MM.1S (cell line): ENCODE data around the gene EIF4B.

Source experiments
- DNase-seq: peaks from one replicate; pipeline ENCODE4 v3.0.0-alpha.2; 2015
- H2AFZ ChIP-seq: fragments of 300-600 bp; sonication (generic); 2 replicates; pipeline ENCODE4 v1.6.0; 2016; ENCODE audit warnings: antibody characterized with exemption, low read length
- H3F3A ChIP-seq: fragments of 300-600 bp; sonication (generic); 2 replicates; pipeline ENCODE4 v1.6.1; 2016; ENCODE audit warnings: mild to moderate bottlenecking, antibody characterized with exemption, low read length, moderate library complexity, mixed read lengths; ENCODE audit not compliant: insufficient read depth
- H3K27ac ChIP-seq: fragments of 300-600 bp; sonication (generic); 2 replicates; pipeline ENCODE4 v1.5.1; 2016; ENCODE audit warnings: mild to moderate bottlenecking, low read length
- H3K27me3 ChIP-seq: fragments of 300-600 bp; sonication (generic); replicated peaks from 2 replicates; pipeline ENCODE4 v1.6.0; 2016; ENCODE audit warnings: low read length; ENCODE audit not compliant: insufficient read depth
- H3K36me3 ChIP-seq: fragments of 300-600 bp; sonication (generic); replicated peaks from 2 replicates; pipeline ENCODE4 v1.6.1; 2016; ENCODE audit warnings: mild to moderate bottlenecking, low read length, mixed read lengths; ENCODE audit not compliant: insufficient read depth
- H3K4me1 ChIP-seq: fragments of 300-600 bp; sonication (generic); 2 replicates; pipeline ENCODE4 v1.6.1; 2016; ENCODE audit warnings: low read length, mixed read lengths
- H3K4me2 ChIP-seq: fragments of 300-600 bp; sonication (generic); 2 replicates; pipeline ENCODE4 v1.6.0; 2016; ENCODE audit warnings: low read depth, low read length
- H3K4me3 ChIP-seq: fragments of 300-600 bp; sonication (generic); 2 replicates; pipeline ENCODE4 v1.5.1; 2016; ENCODE audit warnings: low read length, mixed read lengths
- H3K79me2 ChIP-seq: fragments of 300-600 bp; sonication (generic); 2 replicates; pipeline ENCODE4 v1.6.1; 2016; ENCODE audit warnings: mixed run types, low read length, mixed read lengths
- H3K9ac ChIP-seq: fragments of 300-600 bp; sonication (generic); 2 replicates; pipeline ENCODE4 v1.6.1; 2016; ENCODE audit warnings: low read length, mixed read lengths
- H3K9me2 ChIP-seq: fragments of 300-600 bp; sonication (generic); replicated peaks from 2 replicates; pipeline ENCODE4 v1.6.1; 2016; ENCODE audit warnings: mild to moderate bottlenecking, low read length, mixed read lengths; ENCODE audit not compliant: insufficient read depth
- H3K9me3 ChIP-seq: fragments of 300-600 bp; sonication (generic); replicated peaks from 2 replicates; pipeline ENCODE4 v1.6.1; 2016; ENCODE audit warnings: mild to moderate bottlenecking, low read length, mixed read lengths; ENCODE audit not compliant: insufficient read depth
- H4K20me1 ChIP-seq: fragments of 300-600 bp; sonication (generic); 2 replicates; pipeline ENCODE4 v1.6.1; 2016; ENCODE audit warnings: mild to moderate bottlenecking, low read length, moderate library complexity, mixed read lengths; ENCODE audit not compliant: insufficient read depth
- EZH2 ChIP-seq: fragments of 300-600 bp; sonication (generic); optimal IDR thresholded peaks from 2 replicates; pipeline ENCODE3; 2017; ENCODE audit warnings: low read depth, mild to moderate bottlenecking, antibody characterized with exemption, low read length, mixed read lengths
- EZH2phosphoT487 ChIP-seq: fragments of 300-600 bp; sonication (generic); IDR thresholded peaks from 2 replicates; pipeline ENCODE4 v1.6.1; 2018; ENCODE audit warnings: antibody characterized with exemption, low read length
- TF ChIP-seq, protein P1 (sequence below): fragments of 300-600 bp; sonication (generic); IDR thresholded peaks from 2 replicates; pipeline ENCODE4 v1.5.1; 2016; ENCODE audit warnings: antibody characterized with exemption, low read length, mixed read lengths

Gene EIF4B

DNA sequence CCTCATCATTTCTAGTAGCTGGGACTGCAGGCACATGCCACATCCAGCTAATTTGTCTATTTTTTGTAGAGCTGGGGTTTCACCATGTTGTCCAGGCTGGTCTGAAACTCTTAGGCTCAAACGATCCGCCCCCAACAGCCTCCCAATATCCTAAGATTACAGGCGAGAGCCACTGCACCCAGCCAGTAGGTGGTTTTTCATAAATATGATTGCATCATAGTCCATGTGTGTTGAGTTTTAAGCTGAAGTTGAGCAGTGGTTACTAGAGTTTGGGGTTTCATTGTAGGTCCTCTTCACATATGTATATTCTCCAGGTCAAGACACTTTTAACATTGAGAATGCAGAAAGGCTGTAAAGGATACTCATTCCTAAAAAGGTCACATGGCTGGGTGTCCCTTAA lies 30.5 kb downstream of the EIF4B start:
- Histone ChIP-seq H3K27ac (no peak overlapping the region), H3K9ac (no peak overlapping the region), H3K36me3 (peaks cover 30% of the 10 kb centered on the region; the same call in 1 of the 2 replicates), H4K20me1 (peaks cover 3% of the 10 kb centered on the region; the same call in 1 of the 2 replicates), H2AFZ (no peak overlapping the region), H3K79me2 (peaks cover 9% of the 10 kb centered on the region), H3K27me3 (no peaks in the 10 kb centered on the region), H3K4me3 (no peak overlapping the region), H3F3A (peaks cover 11% of the 10 kb centered on the region; the same call in 1 of the 2 replicates), H3K9me3 (no peaks in the 10 kb centered on the region), H3K9me2 (no peaks in the 10 kb centered on the region), H3K4me2 (no peak overlapping the region), H3K4me1 (no peaks in the 10 kb centered on the region)
- no peak for DNase-seq
- TF ChIP-seq, protein P1, sequence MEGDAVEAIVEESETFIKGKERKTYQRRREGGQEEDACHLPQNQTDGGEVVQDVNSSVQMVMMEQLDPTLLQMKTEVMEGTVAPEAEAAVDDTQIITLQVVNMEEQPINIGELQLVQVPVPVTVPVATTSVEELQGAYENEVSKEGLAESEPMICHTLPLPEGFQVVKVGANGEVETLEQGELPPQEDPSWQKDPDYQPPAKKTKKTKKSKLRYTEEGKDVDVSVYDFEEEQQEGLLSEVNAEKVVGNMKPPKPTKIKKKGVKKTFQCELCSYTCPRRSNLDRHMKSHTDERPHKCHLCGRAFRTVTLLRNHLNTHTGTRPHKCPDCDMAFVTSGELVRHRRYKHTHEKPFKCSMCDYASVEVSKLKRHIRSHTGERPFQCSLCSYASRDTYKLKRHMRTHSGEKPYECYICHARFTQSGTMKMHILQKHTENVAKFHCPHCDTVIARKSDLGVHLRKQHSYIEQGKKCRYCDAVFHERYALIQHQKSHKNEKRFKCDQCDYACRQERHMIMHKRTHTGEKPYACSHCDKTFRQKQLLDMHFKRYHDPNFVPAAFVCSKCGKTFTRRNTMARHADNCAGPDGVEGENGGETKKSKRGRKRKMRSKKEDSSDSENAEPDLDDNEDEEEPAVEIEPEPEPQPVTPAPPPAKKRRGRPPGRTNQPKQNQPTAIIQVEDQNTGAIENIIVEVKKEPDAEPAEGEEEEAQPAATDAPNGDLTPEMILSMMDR = no peak
- TF ChIP-seq EZH2 = no peak
- no peak for TF ChIP-seq EZH2phosphoT487

DNA sequence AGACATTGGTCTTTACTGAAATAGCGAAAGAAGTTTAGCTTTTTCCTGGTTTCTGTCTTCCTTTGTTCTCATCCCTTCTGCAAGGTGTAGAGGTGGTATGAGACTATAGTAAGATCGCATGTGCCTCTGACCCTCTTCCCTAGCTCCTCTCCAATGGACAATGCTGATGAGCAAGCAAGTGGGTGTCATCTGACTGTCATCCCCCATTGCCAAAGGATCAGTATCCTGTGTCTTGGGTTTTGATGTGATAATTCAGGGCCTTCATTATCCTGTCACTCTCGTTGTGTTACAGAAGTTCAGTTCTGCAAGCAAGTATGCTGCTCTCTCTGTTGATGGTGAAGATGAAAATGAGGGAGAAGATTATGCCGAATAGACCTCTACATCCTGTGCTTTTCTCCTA lies 33.6 kb downstream of the EIF4B start:
- Histone ChIP-seq H3K4me2 (no peak overlapping the region), H2AFZ (no peak overlapping the region), H3K9ac (no peak overlapping the region), H3F3A (peaks cover 31% of the 10 kb centered on the region), H3K4me3 (no peak overlapping the region), H3K79me2 (peaks cover 2% of the 10 kb centered on the region; the same call in 1 of the 2 replicates), H4K20me1 (peaks cover 3% of the 10 kb centered on the region; the same call in 1 of the 2 replicates), H3K9me3 (no peaks in the 10 kb centered on the region), H3K4me1 (no peaks in the 10 kb centered on the region), H3K27me3 (no peaks in the 10 kb centered on the region), H3K36me3 (peaks cover 25% of the 10 kb centered on the region; the same call in 1 of the 2 replicates), H3K27ac (no peak overlapping the region), H3K9me2 (no peaks in the 10 kb centered on the region)
- DNase-seq = no peak
- TF ChIP-seq EZH2 (no peak), EZH2phosphoT487 (no peak)
- TF ChIP-seq, protein P1 = no peak

DNA sequence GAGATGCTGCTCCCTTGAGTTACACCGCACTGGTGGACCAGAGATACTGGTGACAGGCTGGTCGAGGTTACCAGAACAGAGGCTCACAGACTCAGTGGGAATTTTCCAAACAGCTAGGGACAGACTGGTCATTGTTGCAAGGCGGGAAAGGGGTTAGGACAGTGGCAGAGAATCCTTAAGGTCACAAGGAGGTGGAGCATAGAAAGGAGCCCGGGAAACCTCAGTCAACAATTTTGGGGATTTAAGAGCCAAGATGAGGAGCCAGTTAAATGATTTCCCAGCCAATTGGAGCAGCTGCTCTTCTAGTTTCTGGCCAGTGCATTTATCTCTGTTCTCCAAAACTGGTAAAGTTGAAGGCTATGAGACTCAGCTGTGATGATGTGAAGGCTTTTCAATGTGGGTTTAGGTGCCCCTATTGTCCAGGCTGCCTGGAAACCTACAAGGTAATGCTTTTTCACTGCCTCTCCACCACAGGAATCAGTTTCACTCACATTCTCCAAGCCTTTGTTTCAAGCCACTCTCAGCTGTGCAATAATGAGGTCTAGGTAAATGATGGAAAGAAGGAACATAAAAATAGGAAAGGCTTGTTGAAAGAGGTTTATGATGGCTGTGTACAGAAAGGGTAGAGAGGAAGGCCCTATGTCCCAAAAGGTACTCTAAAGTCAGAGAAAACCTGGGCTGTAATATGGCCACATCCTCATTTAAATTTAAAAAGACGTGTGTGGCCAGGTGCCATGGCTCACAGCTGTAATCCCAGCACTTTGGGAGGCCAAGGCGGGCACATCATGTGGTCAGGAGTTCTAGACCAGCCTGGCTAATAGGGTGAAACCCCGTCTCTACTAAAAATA lies 36.6 kb downstream of the EIF4B start:
- Histone ChIP-seq H3K36me3 (peaks cover 13% of the 10 kb centered on the region; the same call in 1 of the 2 replicates), H3K9ac (no peak overlapping the region), H3F3A (peaks cover 35% of the 10 kb centered on the region), H3K27me3 (peaks cover 6% of the 10 kb centered on the region; the same call in 1 of the 2 replicates), H3K79me2 (no peaks in the 10 kb centered on the region), H3K4me1 (no peaks in the 10 kb centered on the region), H3K4me2 (no peak overlapping the region), H2AFZ (no peak overlapping the region), H4K20me1 (peaks cover 3% of the 10 kb centered on the region; the same call in 1 of the 2 replicates), H3K27ac (no peak overlapping the region), H3K9me3 (no peaks in the 10 kb centered on the region), H3K4me3 (no peak overlapping the region), H3K9me2 (no peaks in the 10 kb centered on the region)
- no peak for DNase-seq
- TF ChIP-seq EZH2phosphoT487 = no peak
- TF ChIP-seq, protein P1 = no peak
- TF ChIP-seq EZH2 = no peak
